Activated CD4-positive, alpha-beta T cell treated with anti-CD3 and anti-CD28 coated beads, Interleukin-2, amount 50 U/mL, for 4 hours (primary cell): ENCODE results near the gene PGM1.

Experiments
- DNase-seq, 2 experiments: peaks; one replicate each; pipeline ENCODE4 v3.0.0-alpha.2; 2020

Gene PGM1

DNA sequence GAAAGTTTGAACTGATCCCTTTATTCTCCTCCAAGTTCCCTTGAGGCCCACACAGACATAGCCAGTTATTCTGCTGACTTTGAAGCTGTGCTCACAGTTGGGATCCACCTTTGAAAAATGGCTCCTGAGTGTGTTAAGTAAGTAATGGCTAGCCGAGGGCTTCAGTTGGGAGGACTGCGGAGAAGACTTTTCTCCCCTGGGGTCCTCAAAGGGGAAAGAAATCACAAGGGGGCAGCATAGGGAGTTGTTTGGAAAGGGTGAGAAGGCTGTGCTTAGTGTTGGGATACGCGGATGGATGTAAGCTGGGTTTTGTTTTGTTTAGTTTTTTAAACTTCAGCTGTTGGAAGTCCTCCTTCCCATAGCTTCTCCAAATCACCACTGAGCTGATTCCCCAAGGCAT, 8.3 kb downstream of the PGM1 start:
- no peak for DNase-seq

DNA sequence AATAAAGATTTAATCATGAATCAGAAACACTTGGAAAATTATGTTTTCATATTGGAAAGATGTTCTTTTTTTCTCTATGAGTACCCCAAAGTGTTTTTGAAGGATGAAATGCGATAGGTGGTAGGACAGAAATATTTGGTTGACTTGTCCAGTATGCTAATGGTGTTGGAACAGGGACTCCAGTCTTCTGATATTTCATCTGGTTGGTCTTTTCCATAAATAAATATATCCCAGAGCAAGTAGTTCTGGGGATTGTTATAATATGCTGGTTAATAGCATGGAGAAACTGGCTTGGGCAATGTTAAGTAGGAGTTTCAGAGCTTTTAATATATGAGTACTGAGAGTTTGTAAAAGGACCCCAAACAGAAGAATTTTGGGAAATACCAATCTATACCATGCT, 8.7 kb downstream of the PGM1 start:
- no peak for DNase-seq

DNA sequence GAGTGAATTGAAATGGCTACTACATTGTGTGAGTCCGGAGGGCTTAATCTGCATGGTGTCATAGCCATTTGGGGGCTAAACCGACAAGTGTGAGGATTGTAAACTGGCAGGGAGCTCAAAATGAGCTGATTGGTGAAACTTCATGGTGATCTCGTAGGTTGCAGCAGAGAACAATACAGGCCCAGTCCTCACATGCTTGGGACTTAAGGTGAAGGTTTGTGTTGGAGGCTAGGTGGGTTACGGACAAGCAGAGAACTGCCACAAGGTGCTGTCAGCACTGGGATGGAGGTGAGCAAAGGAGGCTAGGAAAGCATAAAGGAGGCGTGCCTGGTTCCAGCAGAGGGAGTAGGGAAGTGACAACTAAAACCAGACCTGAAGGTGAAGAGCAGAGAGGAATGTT, 9.4 kb downstream of the PGM1 start:
- no peak for DNase-seq

DNA sequence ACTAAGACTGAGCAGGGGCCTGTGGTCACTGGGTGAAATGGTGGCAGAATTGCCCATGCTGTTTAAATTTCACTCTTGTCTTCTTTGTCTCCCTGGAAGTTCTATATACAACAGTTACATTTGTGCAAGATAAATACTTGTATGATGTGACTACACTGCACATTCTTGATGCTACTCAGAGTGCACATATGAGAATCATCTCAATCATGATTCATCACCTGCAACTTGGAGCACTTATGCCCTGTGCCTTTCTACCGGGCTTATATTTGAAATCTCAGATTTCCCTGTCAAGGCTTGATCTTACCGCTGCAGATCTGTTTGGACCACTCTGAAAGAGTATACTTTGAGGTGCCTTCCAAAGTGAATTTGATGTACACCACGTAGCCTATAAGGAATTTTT, 10.6 kb downstream of the PGM1 start:
- DNase-seq: no peak

DNA sequence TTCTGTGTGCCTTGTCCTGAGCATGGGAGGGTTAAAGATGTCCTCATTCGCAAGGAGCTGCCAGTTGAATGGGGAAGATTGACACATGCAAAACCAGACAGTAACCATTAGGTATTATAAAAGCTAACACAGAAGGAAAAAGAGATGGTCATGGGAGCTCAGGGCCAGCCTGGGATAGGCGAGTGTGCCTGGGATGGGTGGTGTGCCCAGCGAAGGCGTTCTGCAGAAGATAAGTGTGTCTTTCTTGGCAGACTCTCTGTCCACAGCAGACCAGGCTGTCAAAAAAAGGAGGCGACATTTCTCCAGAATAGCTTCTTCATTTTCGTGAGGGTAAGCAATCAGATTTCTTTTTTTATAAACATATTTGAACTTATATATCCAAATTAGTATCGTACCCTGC, 14.1 kb downstream of the PGM1 start:
- no peak for DNase-seq

DNA sequence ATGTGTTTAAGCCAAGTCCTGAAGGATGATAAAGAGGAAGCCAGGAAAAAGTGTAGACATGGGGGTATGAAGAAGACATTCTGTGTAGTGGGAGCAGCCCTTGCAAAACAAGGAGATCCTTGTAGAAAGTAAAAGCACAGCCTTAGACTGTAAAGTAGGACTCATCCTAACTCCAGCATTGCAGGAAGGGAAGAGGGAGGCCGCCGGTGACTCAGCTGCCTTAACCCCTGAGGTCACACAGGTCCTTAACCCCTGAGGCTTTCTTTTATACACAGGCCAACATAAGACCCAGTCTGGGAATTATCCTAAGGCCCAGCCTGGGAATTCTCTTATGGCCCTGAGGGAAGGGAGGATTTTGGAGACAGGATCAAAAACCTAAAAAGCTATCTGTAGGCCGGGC, 18.0 kb downstream of the PGM1 start:
- DNase-seq: no peak

DNA sequence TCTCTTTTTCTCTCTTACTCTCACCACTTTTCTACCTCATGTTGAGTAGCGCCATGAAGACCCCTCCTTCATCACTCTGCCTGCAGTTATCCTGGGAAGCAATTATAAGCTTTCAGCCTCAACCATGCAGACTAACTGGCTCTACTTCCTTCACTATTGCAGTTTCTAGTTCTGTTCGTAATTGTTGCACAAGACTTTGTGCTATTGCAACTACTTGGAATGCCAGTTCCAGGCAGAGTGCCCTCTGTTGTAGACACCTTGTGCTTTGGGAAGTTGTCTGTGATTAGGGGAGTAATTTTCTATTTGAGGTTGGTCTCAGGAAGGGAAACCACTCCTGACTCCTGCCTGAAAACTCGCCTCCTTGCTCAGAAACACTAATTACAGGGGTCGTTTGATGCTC, 19.4 kb downstream of the PGM1 start:
- no peak for DNase-seq

DNA sequence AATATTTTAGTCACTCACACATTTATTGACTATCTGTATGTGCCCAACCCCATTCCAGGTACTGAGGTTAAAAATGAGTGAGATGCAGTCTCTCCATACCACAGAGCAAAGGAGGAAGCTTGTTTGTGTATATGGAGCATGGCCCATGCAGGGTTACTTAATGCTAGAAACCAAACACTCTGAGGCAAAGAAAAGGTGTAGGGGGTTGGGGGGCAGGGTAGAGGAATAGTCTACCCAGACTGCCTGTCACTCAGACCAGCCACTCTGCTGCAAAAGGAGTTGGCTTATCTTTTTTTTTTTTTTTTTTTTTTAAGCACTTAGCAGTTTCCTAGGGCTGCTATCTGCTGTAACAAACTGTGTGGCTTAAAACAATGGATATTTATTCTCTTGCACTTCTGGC, 19.8 kb downstream of the PGM1 start:
- DNase-seq: no peak

DNA sequence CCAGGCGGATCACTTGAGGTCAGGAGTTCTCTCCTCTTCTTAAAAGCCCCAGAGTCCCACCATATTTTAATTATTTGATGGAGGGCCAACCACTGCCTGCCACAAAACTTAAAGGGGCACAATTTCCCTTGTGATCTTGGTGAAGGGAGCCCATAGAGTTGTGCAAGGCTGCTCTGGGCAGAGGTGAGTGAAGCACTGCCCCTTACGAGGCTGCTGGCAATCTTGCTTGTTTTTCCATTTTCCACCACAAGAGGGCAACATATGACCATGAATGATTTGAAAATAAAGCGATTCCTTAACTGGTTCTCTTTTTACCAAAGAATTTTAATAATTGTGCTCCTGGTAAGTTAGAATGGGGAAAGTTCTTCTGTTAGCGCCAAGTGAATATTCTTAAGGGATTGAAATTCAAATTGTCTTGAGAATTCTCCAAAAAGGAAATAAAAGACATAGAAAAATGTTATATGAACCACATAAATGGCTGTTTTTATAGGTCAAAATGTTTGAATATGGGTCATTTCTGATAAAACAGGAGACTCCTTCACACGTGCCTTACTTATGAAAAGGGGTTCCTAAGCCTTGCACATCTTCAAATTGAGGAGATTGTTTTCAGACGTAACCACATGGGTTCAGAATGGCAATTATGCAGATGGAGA, 22.7 kb downstream of the PGM1 start:
- peak; percentile 29 to 49 for DNase-seq

DNA sequence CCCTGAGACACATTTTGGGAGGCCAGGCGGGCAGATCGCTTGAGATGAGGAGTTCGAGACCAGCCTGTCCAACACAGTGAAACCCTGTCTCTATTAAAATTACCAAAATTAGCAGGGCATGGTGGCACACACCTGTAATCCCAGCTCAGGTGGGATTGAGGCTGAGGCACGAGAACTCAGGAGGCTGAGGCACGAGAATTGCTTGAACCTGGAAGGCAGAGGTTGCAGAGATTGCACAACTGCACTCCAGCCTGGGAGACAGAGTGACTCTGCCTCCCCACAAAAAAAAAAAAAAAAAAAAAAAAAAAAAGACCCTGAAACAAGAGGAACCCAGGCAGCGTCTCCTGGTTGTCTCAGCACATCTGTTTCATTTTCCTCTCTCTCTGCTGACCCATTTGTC, 24.2 kb downstream of the PGM1 start:
- DNase-seq: no peak

DNA sequence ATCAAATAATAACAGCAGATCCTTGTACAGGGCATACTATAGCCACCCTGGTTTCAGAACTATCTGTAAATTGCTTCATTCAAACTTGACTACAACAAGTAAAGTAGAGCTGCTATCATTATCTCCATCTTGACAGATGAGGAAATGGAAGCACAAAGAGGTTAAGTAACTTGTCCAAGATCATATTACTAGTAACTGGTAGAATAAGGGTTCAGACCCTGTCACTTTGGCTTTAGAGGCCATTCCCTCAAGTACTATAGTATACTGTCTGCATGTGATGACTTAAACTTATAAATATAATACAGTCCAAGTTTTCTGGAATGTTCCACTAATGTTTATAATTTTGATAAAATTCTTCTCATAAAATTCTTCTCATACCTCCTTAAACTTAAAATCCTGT, 24.8 kb downstream of the PGM1 start:
- no peak for DNase-seq

DNA sequence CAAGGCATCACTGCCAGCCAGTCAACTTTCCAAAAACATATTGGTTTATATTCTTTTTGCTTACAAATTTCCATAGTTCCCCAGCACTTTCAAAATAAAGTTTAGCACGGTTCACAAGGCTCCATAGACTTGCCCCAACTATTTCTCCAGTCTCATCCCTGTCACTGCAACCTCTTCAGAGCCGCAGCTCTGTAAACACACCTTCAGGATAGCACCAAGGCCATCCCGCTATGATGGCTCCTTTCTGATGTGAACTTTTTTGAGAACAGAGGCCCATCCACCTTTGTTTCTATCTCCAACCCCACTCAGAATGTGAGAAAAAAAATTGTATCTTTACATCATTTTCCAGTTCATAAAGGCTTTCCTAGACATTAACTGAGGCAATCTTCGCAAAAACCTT, 26.3 kb downstream of the PGM1 start:
- DNase-seq: no peak

DNA sequence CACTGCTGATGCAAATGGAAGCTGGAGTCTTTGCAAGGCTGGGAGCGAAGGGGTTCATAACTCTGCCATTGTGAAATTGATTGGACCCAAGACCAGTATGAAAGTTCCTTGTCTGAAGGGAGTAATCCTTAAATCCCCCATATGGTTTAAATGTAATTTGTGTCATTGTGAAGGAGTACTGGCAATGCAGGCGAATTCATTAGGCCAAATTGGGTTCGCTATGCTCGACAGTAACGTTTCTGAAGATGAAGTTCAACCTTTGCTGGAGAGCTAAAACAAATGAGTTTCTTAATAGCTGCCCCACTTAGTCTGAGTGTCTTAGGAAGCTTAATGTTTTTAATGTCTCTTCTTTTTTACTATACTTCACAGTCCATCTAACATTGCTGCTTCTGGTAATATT, 27.5 kb downstream of the PGM1 start:
- DNase-seq: no peak

DNA sequence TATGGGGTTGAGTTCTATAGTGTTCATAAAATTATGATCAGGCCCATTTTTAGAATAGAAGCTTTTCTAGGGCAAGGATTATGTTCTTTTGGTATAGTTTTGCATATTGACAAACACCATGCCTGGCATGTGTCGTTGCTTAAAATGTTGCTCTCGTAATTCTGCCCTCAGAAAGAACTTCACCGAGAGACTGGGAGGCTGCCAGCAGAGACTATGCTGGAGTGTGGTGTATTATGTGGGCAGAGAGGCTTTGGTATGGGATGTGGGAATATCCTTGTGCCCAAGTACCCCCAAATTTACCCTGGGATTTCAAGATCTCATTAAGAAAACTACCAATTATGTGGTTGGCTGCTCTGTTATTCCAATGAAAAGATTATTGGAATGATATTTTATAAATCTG, 27.9 kb downstream of the PGM1 start:
- DNase-seq: no peak

DNA sequence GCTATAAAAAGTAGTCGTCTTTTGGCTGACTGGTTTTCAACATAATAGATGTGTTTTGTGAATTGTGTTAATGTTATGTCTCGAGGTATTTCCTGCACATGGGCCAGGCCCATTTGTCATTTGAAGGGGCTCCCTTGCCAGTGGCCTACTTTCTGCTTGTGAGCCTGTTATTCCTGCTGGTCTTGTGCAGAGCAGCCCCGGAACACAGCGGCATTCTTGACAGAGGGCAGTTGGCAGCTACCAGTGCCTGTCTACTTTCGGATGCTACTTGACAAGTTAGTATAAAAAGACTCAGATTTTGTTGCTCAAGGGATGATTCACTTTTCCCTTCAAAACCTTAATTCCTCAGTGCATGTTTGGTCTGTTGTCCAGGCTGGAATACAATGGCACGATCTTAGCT, 28.5 kb downstream of the PGM1 start:
- DNase-seq: no peak

DNA sequence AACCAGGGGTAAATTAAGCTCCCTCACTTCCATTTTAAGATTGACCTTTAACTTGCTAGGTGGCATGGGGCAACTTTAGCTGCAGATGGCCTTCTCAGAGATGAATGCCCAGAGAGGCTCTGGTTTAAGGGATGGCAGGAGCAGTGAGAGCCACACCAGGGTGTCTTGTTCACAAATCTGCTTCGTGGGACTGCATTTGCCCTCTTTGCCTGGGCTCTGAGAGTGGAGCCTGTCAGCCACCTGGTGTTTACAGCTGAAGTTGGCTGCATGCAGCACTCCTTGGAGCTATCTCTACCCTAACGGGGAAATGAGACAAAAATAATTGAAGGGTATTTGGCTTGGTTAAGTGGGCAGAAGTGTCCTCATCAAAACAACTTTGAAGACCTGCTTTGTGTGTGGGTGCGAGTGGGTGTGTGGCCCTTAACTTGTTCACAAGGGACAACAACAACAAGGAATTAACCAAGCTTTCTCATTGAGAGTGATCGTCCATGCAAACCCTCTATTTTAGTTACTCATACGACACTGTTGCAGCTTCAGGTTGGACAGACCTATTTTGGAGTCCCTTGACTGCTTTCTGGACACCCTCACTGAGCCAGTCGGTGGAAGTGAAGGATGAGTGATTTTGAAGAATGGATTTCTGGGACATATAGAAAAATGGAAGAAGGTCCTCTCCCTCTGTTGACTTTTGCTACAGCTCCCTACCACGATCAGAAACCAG, 29.8 kb downstream of the PGM1 start:
- no peak for DNase-seq

DNA sequence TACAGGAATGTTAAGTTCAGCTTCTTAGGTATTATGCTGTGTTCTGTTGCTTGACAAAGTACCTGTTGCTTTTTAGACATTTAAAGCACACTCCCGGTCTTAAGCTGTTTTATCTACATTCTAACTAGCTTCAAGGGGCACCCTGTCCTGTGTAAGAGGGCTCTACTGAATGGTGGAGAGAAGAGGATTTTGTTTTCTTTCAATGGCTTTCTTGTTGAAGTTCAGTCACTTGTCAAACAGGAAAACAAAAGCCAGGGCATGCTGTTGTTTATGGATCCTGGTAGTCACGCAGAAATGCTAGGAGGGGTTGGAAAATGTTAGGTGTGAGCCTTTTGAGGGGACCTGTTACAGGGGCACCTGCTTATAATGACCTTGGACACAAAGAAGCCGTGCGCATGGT, 30.7 kb downstream of the PGM1 start:
- no peak for DNase-seq

DNA sequence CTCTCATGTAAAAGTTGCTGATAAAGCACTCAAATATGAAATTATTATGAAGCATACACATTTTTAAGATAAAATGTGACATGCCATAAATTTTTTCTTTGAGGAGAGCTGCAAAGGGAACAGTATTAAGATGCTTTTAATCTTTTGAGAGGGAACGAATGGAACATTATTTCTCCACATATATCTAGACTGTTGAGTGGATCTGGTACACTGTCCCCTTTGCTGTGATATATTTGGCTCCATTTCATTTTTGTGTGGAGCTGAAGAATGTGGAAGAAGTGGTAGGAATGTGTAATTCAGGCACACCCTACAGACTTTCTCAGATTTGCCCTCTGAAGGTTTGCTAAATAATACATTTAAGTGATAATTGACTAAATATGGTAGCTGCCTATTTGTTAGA, 31.7 kb downstream of the PGM1 start:
- no peak for DNase-seq

DNA sequence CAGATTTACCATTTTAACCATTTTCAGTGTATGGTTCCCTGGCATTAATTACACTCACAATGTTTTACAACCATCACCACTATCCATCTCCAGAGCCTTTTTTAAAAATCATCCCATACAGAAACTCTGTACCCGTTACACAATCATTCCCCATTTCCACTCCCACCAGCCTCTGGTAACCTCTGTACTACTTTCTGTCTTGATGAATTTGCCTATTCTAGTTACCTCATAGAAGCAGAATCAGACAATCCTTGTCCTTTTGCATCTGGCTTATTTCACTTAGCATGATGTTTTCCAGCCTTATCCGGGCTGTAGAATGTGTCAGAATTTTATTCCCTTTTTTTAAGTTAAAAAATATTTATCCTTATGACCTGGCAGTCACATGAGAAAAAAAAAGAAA, 33.0 kb downstream of the PGM1 start:
- no peak for DNase-seq

DNA sequence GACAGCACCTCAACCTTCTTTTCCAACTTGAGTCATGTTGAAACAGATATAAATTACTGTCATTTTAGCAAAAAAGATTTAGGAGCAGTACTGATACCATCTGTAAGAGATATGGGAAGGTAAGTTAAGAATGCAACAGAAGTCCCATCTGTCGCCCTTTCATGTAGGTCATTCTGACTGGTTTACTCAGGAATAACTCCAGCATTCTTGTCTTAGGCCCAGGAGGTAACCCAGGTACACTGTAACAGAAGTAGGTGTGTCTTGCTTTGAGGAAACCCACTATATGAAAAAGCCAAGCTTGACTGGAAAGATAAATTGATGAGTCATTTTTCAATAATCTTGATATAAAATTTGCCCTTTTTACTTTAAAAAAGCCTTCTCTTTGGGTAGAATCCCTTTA, 35.4 kb downstream of the PGM1 start:
- no peak for DNase-seq

DNA sequence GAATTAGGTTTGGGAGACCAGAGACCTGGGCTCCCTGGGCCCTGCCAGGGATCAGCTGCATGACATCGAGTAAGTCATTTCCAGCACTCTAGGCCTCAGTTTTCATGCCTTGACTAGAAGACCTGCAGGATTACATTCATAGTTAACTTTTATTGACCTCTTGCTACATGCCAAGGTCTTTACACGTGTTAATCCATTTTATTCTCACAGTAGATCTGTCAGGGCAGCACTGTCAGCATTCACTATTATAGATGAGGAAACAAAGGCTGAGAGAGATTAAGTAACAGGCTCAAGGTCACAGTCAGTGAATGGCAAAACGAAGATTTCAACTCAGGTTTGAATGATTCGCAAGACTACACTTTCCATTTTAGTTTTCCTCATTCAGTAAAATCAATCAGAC, 37.0 kb downstream of the PGM1 start:
- no peak for DNase-seq

DNA sequence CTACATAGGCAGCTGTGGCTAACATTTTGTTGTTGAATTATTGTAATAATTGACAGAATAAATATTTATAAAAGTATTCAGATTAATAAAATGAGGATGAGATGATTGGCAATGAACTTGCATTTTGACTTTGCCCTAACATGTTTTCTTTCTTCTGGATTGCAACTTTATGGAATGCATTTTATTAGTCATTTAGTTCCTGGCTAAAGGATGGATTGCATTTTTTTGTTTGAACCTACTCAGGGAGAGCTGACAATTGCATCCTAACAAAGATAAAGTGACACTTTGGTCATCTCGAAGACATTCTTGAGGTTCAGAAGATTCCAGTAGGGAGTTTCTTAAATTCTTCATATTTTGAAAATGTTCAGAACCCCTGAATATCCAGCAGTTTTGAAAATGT, 37.5 kb downstream of the PGM1 start:
- no peak for DNase-seq

DNA sequence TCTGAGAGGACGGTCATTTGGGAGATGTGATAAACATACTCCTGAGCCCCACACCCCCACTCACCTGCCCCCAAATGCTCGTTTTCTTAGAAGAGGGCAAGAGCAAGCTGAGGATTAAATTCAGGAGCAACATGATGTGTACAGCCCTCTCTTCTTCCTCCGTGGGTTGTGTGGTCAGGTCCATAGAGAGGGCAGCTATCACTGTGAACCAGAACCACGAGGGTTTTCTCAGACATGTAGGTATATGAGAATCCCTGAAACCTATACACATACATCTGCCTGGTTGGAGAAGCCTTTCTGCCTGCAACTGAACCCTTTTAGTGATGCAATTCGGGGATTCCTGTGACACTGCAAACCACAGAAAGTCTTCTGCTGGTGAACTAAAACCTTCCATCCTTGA, 38.9 kb downstream of the PGM1 start:
- no peak for DNase-seq

DNA sequence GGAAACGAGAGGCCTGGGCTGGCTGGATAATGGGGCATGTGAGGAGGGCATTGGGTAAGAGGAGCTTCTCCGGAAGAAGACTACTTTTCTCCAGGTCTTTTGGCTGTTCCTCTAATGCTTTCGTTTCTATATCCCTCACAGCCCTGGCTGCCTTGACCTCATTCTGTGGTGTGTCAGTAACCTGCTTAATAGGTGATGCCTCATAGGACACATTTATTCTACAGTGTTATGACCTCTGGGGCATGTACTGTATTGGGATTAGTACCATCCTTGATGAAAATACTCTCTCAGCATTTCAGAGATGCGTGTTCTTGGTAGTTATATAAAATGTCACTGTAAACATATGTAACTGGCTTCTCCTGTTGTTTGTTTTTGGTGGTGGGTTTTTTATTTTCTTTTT, 40.1 kb downstream of the PGM1 start:
- no peak for DNase-seq

DNA sequence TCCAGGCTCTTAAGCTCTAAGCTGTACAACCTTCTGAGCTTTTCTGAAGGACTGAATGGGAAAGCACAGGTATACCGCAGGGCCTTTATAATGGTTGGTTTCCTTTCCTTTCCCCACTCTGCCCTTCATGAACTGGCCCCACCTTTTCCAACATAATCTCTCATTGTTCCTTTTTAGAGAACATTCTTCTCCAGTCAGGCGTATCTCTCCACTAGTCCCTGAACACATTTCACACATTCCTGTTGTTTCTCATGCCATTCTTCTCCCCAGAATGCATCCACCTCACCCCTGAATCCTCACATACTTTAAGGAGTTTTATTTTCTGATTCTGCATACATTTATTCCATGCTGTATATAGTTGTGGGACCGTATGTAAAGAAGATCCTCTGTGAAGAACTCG, 41.3 kb downstream of the PGM1 start:
- no peak for DNase-seq
